Measurements from ENCODE around the gene CAPZB. TPM values are rescaled to one million over a fixed set of nuclear protein-coding genes. Genes with fewer than 3 reads are reported as not detected.

CAPZB gene
- 100 to 1,000 TPM; 119 to 174 TPM for total RNA-seq

GRCh38 chr1:19485362-19486187 is at the start of gene CAPZB:
TSS of gene CAPZB (minus strand) at chr1:19485539. CDS start at chr1:19485438, 101 bp downstream.
- H3K4me1 ChIP-seq (ENCODE audit: control insufficient read depth in 1 of 2, low read depth in 2 of 2): peaks cover 37 to 58% of the 10 kb centered on the region in 2 donors
- H3K27me3 ChIP-seq (replicated peaks; ENCODE audit: insufficient read depth): no peaks in the 10 kb centered on the region
- peak; percentile 80 for ATAC-seq (ENCODE audit: insufficient number of reproducible peaks, low FRiP score, low read depth)
- no peaks in the 10 kb centered on the region for H3K36me3 ChIP-seq
- H3K4me3 ChIP-seq: peak within 1 kb of the TSS; percentile 90
- TF ChIP-seq CTCF (IDR thresholded peaks at IDR 0.05): no peak
- H3K9me3 ChIP-seq: no peaks in the 10 kb centered on the region
- peak; percentile 80 for DNase-seq (ENCODE audit: low spot score)
- H3K27ac ChIP-seq: peak within 1 kb of the TSS; percentile 95 to 97

GRCh38 chr1:19534281-19534680 is 48.9 kb upstream of the CAPZB start:
- no peaks in the 10 kb centered on the region for H3K9me3 ChIP-seq
- H3K4me3 ChIP-seq: no peak overlapping the region
- H3K27ac ChIP-seq: no peak overlapping the region
- DNase-seq (ENCODE audit: low spot score) (no peak), ATAC-seq (ENCODE audit: insufficient number of reproducible peaks, low FRiP score, low read depth) (no peak)
- no peaks in the 10 kb centered on the region for H3K36me3 ChIP-seq
- TF ChIP-seq CTCF (IDR thresholded peaks at IDR 0.05): no peak
- no peaks in the 10 kb centered on the region for H3K27me3 ChIP-seq (replicated peaks; ENCODE audit: insufficient read depth)
- peaks cover 6 to 10% of the 10 kb centered on the region in 2 donors for H3K4me1 ChIP-seq (ENCODE audit: control insufficient read depth in 1 of 2, low read depth in 2 of 2)

- no peak for ATAC-seq (ENCODE audit: insufficient number of reproducible peaks, low FRiP score, low read depth)
- no peaks in the 10 kb centered on the region for H3K9me3 ChIP-seq
- TF ChIP-seq CTCF (IDR thresholded peaks at IDR 0.05): no peak
- DNase-seq (ENCODE audit: low spot score): no peak
- H3K36me3 ChIP-seq: no peaks in the 10 kb centered on the region
- H3K27me3 ChIP-seq (replicated peaks; ENCODE audit: insufficient read depth): no peaks in the 10 kb centered on the region
- H3K4me1 ChIP-seq (ENCODE audit: control insufficient read depth in 1 of 2, low read depth in 2 of 2): peaks cover 6 to 13% of the 10 kb centered on the region in 2 donors
- no peak overlapping the region for H3K4me3 ChIP-seq
- H3K27ac ChIP-seq: no peak overlapping the region
Observed at GRCh38 chr1:19533626-19534025, 48.3 kb upstream of the CAPZB start.

GRCh38 chr1:19532519-19532918 is 47.2 kb upstream of the CAPZB start:
- Histone ChIP-seq H3K27me3 (replicated peaks; ENCODE audit: insufficient read depth) (no peaks in the 10 kb centered on the region), H3K9me3 (no peaks in the 10 kb centered on the region), H3K36me3 (no peaks in the 10 kb centered on the region), H3K4me3 (no peak overlapping the region), H3K4me1 (ENCODE audit: control insufficient read depth in 1 of 2, low read depth in 2 of 2) (peaks cover 6 to 13% of the 10 kb centered on the region in 2 donors), H3K27ac (no peak overlapping the region)
- TF ChIP-seq CTCF (IDR thresholded peaks at IDR 0.05): no peak
- DNase-seq (ENCODE audit: low spot score) (no peak), ATAC-seq (ENCODE audit: insufficient number of reproducible peaks, low FRiP score, low read depth) (no peak)

- H3K36me3 ChIP-seq: no peaks in the 10 kb centered on the region
- ATAC-seq (ENCODE audit: insufficient number of reproducible peaks, low FRiP score, low read depth): no peak
- no peaks in the 10 kb centered on the region for H3K27me3 ChIP-seq (replicated peaks; ENCODE audit: insufficient read depth)
- H3K9me3 ChIP-seq: no peaks in the 10 kb centered on the region
- no peak for TF ChIP-seq CTCF (IDR thresholded peaks at IDR 0.05)
- H3K4me1 ChIP-seq (ENCODE audit: control insufficient read depth in 1 of 2, low read depth in 2 of 2): peaks cover 6 to 13% of the 10 kb centered on the region in 2 donors
- H3K27ac ChIP-seq: peak overlapping the region in 1 of 2 donors; percentile 24
- no peak for DNase-seq (ENCODE audit: low spot score)
- no peak overlapping the region for H3K4me3 ChIP-seq
Observed at GRCh38 chr1:19529664-19530063, 44.3 kb upstream of the CAPZB start.

Measured in thoracic aorta (tissue), 2 donors.